VCaP (cell line): ENCODE results near the gene MPV17.

Source experiments
- H3K27ac ChIP-seq: fragments of 450-650 bp; 2 replicates; pipeline ENCODE4 v1.5.1; 2017
- CTCF ChIP-seq: fragments of 450-650 bp; conservative IDR thresholded peaks from 2 replicates; pipeline ENCODE4 v1.5.1; 2017; ENCODE audit warnings: mild to moderate bottlenecking, moderate library complexity

Gene MPV17

GRCh38 chr2:27307545-27308358 lies 15.1 kb downstream of the MPV17 start:
- TF ChIP-seq CTCF, result no peak
- H3K27ac ChIP-seq, result no peak overlapping the region

GRCh38 chr2:27307287-27307544 lies 15.7 kb downstream of the MPV17 start:
- TF ChIP-seq CTCF, result no peak

GRCh38 chr2:27306573-27307286 lies 16.2 kb downstream of the MPV17 start:
- no peak overlapping the region for H3K27ac ChIP-seq
- no peak for TF ChIP-seq CTCF

More at GRCh38 chr2:27307287-27307544, 15.7 kb downstream of the MPV17 start:
- no peak overlapping the region for H3K27ac ChIP-seq

- H3K27ac ChIP-seq, result no peak overlapping the region
- TF ChIP-seq CTCF, result no peak
These were observed 16.8 kb downstream of the MPV17 start for GRCh38 chr2:27306136-27306535.

GRCh38 chr2:27305516-27305915 lies 17.4 kb downstream of the MPV17 start:
- TF ChIP-seq CTCF, result no peak
- H3K27ac ChIP-seq, result no peak overlapping the region

GRCh38 chr2:27304488-27305240 lies 18.2 kb downstream of the MPV17 start:
- TF ChIP-seq CTCF, result no peak
- no peak overlapping the region for H3K27ac ChIP-seq
